ENCODE data around the gene UBE2E2.

GRCh38 chr3:23232016-23232415, 28.9 kb downstream of the UBE2E2 start:
- TF ChIP-seq CTCF (IDR thresholded peaks at IDR 0.05) (no peak), POLR2A (IDR thresholded peaks at IDR 0.05) (no peak), POLR2AphosphoS5 (IDR thresholded peaks at IDR 0.05) (no peak)
